Neural crest cell (in vitro differentiated cells): ENCODE results near the gene BMP8A. TPM values are rescaled to one million over a fixed set of nuclear protein-coding genes. Genes with fewer than 3 reads are reported as not detected.
A peak's percentile ranks its signal among the peaks of the same experiment; 100 is the strongest.
"Not testable (repeated sequence)": the region's sequence is repeated elsewhere in the genome, so short reads cannot be mapped to it uniquely, and the experiment has no call there.

ENCODE experiments used
- DNase-seq: peaks from one replicate; pipeline ENCODE4 v3.0.0; 2021; ENCODE audit warnings: low read depth, mixed read lengths, low spot score
- H3K27ac Mint-ChIP-seq: one replicate; pipeline ENCODE4 v1.8.0; 2021; ENCODE audit warnings: mild to moderate bottlenecking, mixed read lengths; ENCODE audit not compliant: unreplicated experiment
- H3K27me3 Mint-ChIP-seq: 2 replicates; pipeline ENCODE4 v1.8.0; 2021; ENCODE audit warnings: low read depth, mild to moderate bottlenecking, mixed read lengths
- H3K36me3 Mint-ChIP-seq: 2 replicates; pipeline ENCODE4 v1.8.0; 2021; ENCODE audit warnings: low read depth, mild to moderate bottlenecking, mixed read lengths
- H3K4me1 Mint-ChIP-seq: 2 replicates; pipeline ENCODE4 v1.8.0; 2021; ENCODE audit warnings: mixed read lengths
- H3K4me3 Mint-ChIP-seq: one replicate; pipeline ENCODE4 v1.8.0; 2021; ENCODE audit warnings: mild to moderate bottlenecking, mixed read lengths
- H3K9me3 Mint-ChIP-seq: 2 replicates; pipeline ENCODE4 v1.8.0; 2021; ENCODE audit warnings: mixed read lengths
- CTCF ChIP-seq: fragments of 200-600 bp; sonication (generic); conservative IDR thresholded peaks from 2 replicates; pipeline ENCODE4 v1.5.0; 2021; ENCODE audit warnings: antibody characterized with exemption, mild to moderate bottlenecking
- total RNA-seq: library from RNA; stranded (reverse); gene quantifications from 2 replicates; pipeline ENCODE4 v1.2.1, GENCODE V29; 2021

Gene BMP8A
- total RNA-seq, 1 donor from 2014 or later, result 0.19 TPM

GRCh38 chr1:39485046-39485803 lies 6.2 kb upstream of the BMP8A start:
- Mint-ChIP-seq H3K4me3 (no peak overlapping the region), H3K36me3 (peaks cover 25% of the 10 kb centered on the region), H3K4me1 (peaks cover 5% of the 10 kb centered on the region), H3K9me3 (no peaks in the 10 kb centered on the region), H3K27ac (no peak overlapping the region), H3K27me3 (peaks cover 14% of the 10 kb centered on the region)
- no peak for TF ChIP-seq CTCF
- DNase-seq, result no peak

DNA sequence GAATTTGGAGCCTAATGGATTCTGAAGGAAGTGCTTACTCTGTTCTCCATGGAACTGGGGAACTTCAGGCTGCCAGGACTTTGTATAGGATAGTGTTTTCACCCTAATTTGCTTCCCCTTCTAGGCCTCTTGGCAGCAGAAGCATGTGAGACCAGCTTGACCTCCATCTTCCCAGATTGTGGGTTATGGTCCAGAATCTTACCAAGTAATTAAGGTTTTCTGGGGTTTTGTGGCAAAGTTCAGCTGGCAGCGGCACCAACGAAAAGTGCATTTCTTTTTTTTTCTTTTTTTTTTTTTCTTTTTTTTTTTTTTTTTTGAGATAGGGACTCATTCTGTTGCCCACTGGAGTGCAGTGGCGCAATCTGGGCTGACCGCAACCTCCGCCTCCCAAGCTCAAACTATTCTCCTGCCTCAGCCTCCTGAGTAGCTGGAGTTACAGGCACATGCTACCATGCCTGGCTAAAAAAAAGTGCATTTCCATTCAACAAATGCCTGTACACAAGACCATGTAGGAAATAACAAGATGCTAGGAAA lies 3.4 kb upstream of the BMP8A start:
- no peak overlapping the region for H3K27ac Mint-ChIP-seq

GRCh38 chr1:39488793-39489566 lies 2.5 kb upstream of the BMP8A start:
- Mint-ChIP-seq H3K4me3 (peak overlapping the region; percentile 75), H3K4me1 (no peaks in the 10 kb centered on the region), H3K9me3 (no peaks in the 10 kb centered on the region), H3K27me3 (peaks cover 41% of the 10 kb centered on the region), H3K27ac (no peak overlapping the region), H3K36me3 (peaks cover 9% of the 10 kb centered on the region)
- no peak for DNase-seq
- TF ChIP-seq CTCF, result no peak

More for the DNA sequence above, 3.4 kb upstream of the BMP8A start:
- peaks cover 14% of the 10 kb centered on the region for H3K36me3 Mint-ChIP-seq
- H3K27me3 Mint-ChIP-seq, result peaks cover 32% of the 10 kb centered on the region
- H3K9me3 Mint-ChIP-seq, result no peaks in the 10 kb centered on the region
- peaks cover 4% of the 10 kb centered on the region for H3K4me1 Mint-ChIP-seq
- TF ChIP-seq CTCF, result no peak
- no peak for DNase-seq
- H3K4me3 Mint-ChIP-seq, result no peak overlapping the region

DNA sequence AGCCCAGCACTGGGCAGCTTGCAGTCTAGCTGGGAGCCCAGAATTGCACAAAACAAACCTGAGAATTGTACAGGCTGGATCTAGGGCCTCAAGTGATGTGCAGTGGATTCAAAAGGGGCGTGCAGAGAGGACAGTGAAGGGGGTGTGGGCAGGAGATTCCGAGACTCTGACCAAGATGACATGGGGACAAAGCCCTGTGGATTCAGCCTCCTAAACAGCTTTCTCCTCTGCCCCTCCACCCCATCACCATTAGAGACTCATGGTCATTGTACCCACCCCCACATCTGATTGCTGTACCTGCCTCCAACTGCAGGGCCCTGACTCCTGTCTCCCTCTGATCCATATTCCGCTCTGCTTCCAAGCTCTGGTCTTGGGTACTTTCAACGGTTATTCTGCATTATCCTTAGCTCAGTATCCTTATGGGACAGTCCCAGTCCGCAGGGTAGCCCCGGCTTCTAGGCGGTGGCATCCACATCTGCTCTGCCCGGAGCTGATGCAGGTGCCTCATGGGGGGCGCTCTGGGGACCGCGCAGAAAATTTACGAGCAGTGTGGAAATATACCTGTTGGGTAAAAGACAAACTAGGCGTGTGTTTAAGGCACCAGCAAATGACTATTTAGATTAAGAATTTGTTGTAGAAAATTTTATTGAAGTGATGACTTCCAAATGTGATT lies 1.7 kb upstream of the BMP8A start:
- Mint-ChIP-seq H3K4me1 (no peaks in the 10 kb centered on the region), H3K9me3 (no peaks in the 10 kb centered on the region), H3K36me3 (peaks cover 9% of the 10 kb centered on the region), H3K27ac (no peak overlapping the region), H3K27me3 (peaks cover 49% of the 10 kb centered on the region), H3K4me3 (peak overlapping the region; percentile 75)
- no peak for DNase-seq
- no peak for TF ChIP-seq CTCF

DNA sequence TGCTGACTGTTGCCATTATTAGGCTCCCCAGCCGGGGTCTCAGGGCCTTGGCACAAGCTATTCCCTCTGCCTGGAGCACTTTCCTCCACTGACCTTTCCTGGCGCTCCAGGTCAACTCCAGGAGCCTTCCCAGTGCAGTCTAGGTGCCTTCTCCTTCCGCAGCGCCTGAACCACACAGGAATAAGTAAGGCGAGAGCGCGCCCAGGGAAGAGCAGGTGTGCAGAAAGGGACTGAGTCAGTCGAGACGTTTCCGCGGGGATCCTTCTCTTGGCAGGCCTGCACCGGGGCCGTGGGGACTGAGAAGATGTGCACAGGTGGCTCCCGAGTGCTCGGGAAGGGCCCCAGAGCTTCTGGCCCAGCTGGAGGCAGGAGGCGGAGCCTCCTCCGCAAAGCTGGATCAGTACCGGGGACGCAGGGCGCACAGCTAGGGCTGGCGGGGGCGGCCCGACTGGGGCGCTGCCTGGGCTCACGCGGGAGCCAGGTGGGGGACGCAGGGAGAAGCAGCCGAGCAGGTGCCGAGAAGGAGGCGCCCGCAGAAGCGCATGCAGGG lies 765 bp upstream of the BMP8A start:
- no peaks in the 10 kb centered on the region for H3K9me3 Mint-ChIP-seq
- H3K4me3 Mint-ChIP-seq, result peak overlapping the region; percentile 75
- no peak for TF ChIP-seq CTCF
- H3K27ac Mint-ChIP-seq, result no peak overlapping the region
- H3K27me3 Mint-ChIP-seq, result peaks cover 49% of the 10 kb centered on the region
- DNase-seq, result no peak
- H3K36me3 Mint-ChIP-seq, result peaks cover 5% of the 10 kb centered on the region
- no peaks in the 10 kb centered on the region for H3K4me1 Mint-ChIP-seq

- DNase-seq, H3K27ac Mint-ChIP-seq, H3K9me3 Mint-ChIP-seq, H3K36me3 Mint-ChIP-seq, H3K4me1 Mint-ChIP-seq: not testable (repeated sequence)
- peaks cover 56% of the 10 kb centered on the region for H3K27me3 Mint-ChIP-seq
- H3K4me3 Mint-ChIP-seq, result peak overlapping the region; percentile 61
Observed at GRCh38 chr1:39492118-39493042, 944 bp downstream of the BMP8A start.
